GM18505 (cell line): ENCODE results near the gene FBXO36.
"Not testable (repeated sequence)": the region's sequence is repeated elsewhere in the genome, so short reads cannot be mapped to it uniquely, and the experiment has no call there.

Source experiments
- ATAC-seq: cut with Tn5 transposase; IDR thresholded peaks from one replicate; pipeline ENCODE4 v1.9.1; 2021; ENCODE audit not compliant: unreplicated experiment
- POLR2A ChIP-seq: IDR thresholded peaks from 4 replicates; pipeline ENCODE4 v1.6.1; 2011; ENCODE audit warnings: borderline replicate concordance; ENCODE audit not compliant: insufficient read depth, insufficient read length; ENCODE audit errors: extremely low read depth

The FBXO36 gene

DNA sequence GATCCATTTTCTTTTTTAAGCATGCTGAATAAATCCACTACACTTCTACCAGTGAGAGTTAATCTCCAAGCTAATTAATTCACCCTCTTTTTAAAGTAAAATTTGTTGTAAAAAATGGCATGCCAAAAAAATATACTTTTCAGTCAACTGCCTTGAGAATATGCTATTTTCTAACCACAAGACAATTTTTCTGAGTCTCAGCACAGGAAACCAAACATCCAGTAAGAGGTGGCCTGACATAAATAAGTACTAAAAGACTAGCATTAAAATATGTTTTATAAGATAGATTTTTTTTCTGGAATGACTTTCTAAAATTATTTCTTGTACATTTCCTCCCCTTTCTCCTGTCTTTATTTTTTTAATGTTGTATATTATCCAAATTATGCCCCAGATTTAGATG is 2.9 kb downstream of the FBXO36 start:
- ATAC-seq, result no peak
- no peak for TF ChIP-seq POLR2A

DNA sequence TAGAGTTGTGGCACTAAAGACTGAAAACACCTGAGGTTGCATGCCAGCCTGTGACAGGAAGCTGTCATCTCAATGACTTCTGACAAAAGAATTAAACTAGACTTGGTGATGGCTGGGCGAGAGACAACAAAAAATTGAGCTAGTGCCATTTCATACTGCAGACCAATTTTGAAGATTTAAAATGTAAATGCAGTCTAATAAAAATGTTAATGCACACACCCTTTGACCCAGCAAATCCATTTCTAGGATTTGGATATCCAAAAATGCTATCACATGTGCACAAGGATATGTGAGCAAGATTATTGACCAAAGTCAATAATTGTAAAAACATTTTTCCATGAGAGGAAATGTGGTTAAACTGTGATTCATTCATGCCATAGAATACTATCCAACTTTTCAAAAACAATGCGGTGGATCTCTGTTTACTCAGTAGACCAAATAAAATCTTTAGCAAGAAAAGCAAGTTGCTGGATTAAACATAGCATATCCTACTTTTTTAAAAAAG is 5.6 kb downstream of the FBXO36 start:
- no peak for TF ChIP-seq POLR2A
- no peak for ATAC-seq

DNA sequence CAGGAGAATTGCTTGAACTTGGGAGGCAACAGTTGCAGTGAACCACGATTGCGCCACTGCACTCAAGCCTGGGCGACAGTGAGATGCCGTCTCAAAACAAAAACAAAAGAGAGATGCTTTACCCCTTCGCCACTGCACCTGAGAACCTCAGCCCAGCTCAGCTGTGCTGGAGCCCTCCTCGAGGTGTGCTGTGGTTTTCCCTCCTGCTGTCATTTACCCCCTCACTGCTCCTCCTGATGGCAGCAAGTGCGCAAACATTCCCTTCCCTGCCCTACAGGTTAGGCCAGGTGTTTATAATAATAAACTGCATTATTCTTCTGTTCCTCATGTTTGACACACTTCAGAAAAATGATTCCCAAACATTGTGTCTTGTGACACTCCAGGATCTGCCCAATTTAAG is 8.4 kb downstream of the FBXO36 start:
- ATAC-seq, result no peak
- TF ChIP-seq POLR2A, result no peak

DNA sequence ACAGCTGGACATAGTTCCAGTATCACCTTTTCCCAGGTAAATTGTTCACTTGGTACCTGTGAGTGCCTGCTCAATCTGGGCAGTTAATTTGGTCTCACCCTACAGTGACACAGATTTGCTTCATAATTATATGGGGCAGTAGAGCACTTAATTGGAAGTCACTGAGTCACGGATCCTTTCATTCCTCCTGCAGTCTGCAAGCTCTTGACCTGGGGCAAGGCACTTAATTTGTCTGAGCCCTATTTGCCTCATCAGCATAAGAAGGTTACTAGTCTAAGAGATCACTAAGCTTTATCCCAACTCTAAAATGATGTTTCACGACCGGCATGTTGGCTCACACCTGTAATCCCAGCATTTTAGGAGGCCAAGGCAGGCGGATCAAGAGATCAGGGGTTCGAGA is 8.9 kb downstream of the FBXO36 start:
- TF ChIP-seq POLR2A, result no peak
- no peak for ATAC-seq

DNA sequence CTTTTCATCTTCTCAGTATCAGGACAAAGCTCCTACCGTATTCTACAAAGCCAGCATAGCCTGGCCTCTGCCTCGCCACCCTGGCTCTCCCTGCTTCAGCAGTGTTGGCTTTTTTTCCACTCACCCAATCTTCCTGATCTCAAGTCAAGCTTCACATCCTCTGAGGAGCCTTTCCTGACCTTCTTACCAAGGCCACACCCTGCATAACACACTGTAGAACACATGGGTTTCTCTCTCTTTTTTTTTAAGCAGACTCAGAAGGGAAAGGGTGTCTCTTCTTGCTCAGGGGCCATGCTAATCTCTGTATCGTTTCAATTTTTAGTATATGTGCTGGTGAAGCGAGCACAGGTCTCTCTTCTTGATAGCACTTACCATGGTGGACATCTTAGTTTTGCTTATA is 15.2 kb downstream of the FBXO36 start:
- no peak for TF ChIP-seq POLR2A
- ATAC-seq, result no peak

DNA sequence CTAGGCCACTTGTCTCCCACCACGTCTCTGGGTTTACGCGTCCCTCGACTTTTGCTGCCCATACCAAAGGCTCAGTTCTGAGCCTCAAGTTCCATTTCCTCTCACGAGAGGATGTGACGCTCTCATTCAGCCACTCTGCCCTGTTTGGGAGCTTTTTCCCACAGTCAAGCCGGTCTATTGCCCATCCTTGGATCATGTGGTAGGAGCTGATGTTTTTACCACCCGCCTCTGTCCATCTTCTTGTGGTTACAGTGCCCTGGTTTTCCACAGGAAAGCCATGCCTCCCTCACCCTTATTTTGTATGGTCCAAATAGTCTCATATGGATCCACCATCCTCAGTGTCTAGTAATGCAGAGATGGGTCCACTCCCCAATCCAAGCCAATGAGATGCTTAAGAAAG is 20.4 kb downstream of the FBXO36 start:
- TF ChIP-seq POLR2A, result no peak

DNA sequence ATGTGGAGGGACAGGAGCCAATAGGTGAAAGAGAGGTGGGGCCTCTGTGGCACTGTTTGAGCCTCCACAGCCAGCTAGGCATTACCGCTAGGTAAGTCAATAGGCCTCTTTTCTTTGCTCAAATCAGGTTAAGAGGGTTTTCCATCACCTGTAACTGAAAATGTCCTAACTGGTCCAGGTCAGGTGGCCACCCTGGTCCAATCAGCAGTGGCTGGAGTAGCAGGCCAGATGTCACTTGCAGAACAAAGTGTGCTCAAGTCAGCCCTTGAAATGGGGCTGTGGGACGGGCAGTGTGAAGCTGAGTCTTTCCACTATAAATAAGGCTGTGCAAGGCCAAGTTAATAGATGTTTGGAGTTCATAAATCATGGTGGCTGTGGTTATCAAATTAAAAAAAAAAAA is 20.9 kb downstream of the FBXO36 start:
- TF ChIP-seq POLR2A, result no peak
- ATAC-seq, result no peak

More for the DNA sequence above, 20.4 kb downstream of the FBXO36 start:
- no peak for ATAC-seq

DNA sequence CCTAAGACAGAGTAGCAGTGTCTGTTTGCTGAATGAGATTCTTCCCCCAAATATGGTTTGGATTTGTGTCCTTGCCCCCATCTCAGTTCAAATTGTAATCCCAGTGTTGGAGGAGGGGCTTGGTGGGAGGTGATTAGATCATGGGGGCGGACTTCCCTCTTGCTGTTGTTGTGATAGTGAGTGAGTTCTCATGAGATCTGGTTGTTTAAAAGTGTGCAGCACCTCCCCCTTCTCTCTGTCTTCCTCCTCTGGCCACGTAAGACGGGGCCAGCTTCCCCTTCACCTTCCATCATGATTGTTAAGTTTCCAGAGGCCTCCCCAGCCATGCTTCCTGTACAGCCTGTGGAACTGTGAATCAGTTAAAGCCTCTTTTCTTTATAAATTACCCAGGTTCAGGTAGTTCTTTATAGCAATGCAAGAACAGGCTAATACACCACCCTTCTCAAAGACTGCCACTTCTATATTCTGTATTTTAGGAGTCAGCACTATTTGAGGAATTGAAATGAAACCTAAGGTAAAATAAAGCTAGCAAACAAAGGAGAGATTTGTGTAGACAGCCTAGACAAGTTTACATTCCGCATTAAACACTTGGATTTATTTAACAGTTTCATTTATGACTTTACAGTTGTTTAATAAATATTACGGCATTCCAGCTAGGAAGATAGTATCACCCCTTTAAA is 21.6 kb downstream of the FBXO36 start:
- no peak for ATAC-seq
- no peak for TF ChIP-seq POLR2A

DNA sequence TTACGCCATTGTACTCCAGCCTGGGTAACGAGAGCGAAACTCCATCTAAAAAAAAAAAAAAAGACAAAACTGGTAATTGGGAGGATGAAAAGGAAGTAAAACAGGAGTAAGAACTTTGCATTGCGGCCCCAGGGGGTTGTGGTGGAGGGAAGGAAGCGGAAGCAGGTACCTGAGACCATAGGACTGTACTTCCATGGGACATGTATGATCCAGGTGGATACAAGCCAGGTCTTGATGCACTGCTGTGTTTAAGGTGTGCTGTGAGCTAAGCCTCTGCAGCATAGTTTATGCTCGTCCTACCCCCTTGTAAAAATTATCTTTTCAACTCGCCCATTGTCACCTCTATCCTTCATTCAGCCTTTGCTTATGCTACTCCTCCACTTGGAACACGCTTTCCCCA is 23.7 kb downstream of the FBXO36 start:
- ATAC-seq, result no peak
- TF ChIP-seq POLR2A, result no peak

DNA sequence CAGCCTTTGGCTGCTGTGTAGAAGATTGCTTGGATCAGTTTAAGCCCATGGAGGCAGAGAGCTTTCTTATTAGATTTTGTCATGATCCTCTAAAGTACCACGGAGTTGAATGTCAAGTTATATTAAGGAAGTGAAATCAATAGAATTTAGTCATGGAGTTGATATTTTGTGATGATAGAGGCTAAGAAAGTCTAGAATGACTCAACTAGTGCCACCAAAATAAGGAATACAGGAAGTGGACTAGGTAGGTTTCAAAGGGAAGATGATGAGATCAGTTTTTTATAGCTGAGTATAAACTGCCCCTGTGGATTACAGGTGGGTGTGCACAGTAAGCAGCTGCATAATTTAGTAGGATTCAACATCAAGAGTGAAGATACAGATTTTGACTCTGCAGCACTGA is 25.2 kb downstream of the FBXO36 start:
- TF ChIP-seq POLR2A, result no peak
- no peak for ATAC-seq

DNA sequence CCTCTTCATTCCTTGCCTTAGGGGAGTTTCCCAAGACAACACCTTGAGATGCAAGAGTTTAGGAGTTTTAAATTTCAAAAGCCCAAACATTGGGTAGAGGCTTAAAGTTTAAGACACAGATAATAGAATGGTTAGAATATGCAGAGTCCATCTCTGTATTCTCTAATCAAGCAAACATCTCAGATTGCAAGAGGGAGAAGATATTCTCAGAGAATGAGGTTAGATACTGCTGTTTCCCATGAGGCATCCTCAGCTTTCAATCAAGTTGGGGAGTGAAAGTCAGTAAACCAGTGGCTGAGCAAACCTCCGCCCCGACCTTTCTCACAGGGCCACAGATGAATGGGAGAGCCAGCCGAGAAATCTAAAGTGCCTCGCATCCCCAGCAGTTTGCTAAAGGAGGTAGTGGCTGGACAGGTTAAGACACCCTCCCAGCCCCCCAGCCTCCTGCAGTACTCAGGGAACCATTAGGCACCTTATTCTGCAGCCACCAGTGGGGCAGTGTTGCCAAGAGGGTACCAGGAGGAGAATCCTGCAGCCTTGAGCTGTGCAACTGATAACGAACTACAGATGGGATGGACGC is 30.0 kb downstream of the FBXO36 start:
- no peak for ATAC-seq

DNA sequence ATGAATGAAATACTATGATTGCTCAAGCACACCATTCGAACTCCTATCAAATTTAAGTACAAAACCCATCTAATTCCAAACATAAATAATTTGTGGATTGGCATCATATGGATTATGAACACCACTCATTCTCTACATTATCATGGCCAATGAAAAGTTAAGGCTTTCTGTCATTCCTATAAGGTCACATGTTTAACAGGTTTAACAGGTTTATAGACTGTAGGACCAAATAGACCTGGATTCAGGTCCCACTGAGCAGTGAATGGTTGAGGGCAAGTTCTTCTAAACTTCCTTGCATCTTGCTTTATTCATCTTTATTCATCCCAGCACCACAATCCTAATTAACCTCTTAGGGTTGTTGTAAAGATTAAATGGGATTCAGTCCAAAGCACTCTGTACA is 33.4 kb downstream of the FBXO36 start:
- no peak for ATAC-seq
- no peak for TF ChIP-seq POLR2A

More for the DNA sequence above, 30.0 kb downstream of the FBXO36 start:
- TF ChIP-seq POLR2A, result no peak

DNA sequence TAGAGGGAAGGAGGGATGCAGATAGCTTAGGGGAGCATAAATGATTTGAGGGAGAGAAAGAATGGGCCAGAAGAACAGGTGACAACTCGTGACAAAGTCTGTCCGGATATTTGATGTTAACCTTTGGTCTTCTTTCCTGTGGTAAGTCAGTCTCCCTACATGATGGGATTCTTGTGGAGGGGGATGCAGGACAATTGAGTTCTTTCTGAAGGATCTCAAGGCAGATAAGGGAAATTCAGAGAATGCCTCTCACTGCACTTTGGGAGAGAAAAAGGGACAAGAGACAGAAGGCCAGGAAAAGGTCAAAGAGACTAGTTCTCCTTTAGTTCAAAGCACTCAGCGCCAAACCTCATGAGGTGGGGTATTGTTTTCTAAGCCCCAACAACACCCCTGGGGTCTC is 34.2 kb downstream of the FBXO36 start:
- no peak for TF ChIP-seq POLR2A
- ATAC-seq, result no peak

DNA sequence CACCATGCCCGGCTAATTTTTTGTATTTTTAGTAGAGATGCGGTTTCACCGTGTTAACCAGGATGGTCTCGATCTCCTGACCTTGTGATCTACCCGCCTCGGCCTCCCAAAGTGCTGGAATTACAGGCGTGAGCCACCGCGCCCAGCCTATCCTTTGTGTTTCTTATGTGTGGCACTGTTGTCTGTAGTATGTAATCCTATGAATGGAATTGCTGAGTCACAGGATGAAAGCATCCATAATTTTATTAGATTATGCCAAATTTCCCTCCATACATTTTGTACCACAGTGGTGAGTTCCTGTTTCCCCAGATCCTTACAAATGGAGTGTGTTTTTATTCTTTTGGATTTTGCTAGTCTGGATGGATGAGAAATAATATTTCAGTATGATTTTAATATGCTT is 41.3 kb downstream of the FBXO36 start:
- not testable (repeated sequence) for ATAC-seq
